Erythroblast (primary cell): ENCODE data around the gene ECEL1.
"Not testable (repeated sequence)": the region's sequence is repeated elsewhere in the genome, so short reads cannot be mapped to it uniquely, and the experiment has no call there.

Experiments
- DNase-seq, 2 experiments: peaks; one replicate each; lab custom pipeline; 2025; lab: John Stamatoyannopoulos, UW
- GATA1 ChIP-seq: IDR thresholded peaks from 2 replicates; pipeline ENCODE4 v1.6.1; 2011; ENCODE audit warnings: low read depth, mild to moderate bottlenecking, control low read depth, low read length, moderate library complexity
- POLR2A ChIP-seq: IDR thresholded peaks from 2 replicates; pipeline ENCODE4 v1.6.1; 2011; ENCODE audit warnings: mild to moderate bottlenecking, low read length

Gene ECEL1

DNA sequence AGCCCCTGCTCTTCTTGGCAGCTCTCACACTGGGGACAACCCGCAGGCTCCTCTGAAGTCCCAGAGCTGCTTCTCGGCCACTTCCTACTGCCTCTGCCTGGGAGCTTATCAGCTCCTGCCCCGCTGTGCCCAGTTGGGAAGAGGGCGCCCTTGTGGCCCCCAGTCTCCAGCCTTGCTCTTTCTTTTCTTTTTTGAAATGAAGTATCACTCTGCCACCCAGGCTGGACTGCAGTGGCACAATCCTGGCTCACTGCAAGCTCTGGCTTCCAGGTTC, 52.3 kb downstream of the ECEL1 start:
- DNase-seq, result no peak
- no peak for TF ChIP-seq POLR2A

DNA sequence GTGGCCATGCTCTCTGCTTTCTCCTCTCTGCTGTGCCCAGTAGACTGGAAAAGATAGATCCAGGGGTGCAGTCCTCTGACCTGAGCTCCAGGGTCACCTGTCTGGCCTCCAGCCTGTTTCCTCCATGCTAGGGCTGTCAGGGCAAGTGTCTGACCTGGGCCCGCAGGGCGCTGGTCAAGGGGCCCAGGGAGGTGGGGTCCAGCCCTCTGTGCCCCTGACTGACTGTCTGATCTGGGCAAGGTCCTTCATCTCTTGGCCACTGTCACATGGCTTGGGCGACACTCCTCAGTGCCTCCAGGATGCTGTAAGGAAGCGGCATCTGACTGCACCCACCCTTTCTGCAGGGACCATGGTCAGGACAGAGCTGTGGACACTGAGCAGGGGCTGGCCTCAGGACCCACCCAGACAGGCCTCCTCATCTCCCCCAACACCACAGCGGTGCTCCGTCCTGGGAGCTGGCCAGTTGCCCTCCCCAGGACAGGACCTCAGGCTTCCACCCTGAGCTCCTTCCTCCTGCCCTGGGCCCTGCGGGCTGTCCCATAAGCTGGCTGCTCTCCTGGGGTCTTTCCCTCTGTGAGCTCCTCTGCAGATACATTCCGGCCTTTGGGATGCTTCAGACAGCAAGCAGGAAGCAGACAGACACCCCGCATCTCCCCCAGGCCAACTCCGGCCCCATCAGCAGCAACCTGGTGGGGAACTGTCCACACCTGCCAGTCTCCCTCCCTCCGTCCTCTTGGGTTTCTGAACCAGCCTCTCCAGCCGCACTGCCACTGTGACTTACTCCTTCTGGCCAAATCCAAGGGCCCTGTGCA, 52.9 kb downstream of the ECEL1 start:
- no peak for TF ChIP-seq GATA1
- DNase-seq, result no peak

DNA sequence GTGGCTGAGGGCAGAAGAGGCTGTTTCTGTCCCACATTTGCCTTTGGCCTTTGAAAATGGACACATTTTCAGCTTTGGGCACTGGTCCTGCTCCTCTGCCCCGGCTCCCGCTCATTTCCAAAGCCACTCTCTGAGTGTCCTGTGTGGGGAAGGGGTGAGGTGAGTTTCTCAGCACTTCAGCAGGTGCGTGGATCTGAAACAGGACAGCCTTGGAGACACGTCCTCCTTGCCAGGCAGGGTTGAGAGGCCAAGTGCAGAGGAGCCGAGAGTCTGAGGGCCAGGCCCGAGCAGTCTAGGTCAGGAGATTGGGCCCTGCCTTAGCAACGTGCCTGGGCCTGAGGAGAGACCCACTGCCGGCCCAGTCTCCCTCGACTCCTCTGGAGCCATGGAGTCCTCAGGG, 53.5 kb downstream of the ECEL1 start:
- TF ChIP-seq GATA1, result no peak
- TF ChIP-seq POLR2A, result no peak
- DNase-seq, result no peak

DNA sequence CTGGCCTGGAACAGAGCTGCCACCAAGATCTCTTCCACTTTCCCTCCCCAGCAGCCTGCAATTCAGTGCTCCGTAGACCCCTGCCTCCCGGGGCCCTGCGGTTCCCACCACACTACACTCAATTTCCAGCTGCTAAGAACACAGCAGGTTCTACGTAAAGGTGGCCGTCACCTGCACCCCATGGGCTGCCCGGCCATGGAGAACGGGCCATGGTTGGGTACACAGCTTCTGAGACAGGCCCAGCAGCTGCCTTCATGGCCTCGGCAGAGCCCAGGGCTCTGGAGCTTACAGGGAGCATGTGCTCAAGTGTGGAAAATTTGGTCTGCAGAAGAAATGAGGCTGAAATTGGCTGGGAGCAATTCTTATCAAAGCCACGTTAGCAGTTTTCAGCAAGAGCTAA, 54.0 kb downstream of the ECEL1 start:
- DNase-seq, result not testable (repeated sequence)

DNA sequence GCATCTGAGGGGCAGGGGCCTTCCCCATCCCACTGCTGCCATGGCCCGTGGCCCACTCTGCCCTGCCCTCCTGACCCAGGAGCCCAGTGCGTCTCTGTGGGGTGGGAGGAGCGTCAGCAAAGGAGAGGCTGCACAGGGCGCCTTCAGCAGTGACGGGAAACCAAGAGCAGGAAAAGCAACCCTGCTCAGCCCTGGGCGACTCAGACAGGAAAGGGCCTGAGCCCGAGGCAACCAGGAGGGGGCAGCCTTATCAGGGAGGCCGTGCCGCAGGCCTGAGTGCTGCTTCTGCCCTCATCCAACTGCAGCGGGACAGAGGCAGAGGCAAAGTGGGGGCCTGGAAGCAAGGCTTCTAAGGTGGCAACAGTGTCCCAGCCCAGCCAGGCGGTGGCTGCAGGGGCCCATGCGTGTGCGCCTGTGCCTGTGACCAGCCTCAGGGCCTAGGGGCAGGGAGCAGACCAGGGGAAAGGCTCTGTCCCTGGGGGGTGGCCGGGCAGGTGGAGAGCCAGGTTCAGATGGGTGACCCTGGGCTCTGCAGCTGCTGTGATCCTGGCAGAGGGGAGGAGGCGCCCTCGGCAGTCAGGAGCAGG, 54.9 kb downstream of the ECEL1 start:
- peak in 1 of 2 experiments; percentile 7 for DNase-seq
- TF ChIP-seq GATA1 (no peak), POLR2A (no peak)

DNA sequence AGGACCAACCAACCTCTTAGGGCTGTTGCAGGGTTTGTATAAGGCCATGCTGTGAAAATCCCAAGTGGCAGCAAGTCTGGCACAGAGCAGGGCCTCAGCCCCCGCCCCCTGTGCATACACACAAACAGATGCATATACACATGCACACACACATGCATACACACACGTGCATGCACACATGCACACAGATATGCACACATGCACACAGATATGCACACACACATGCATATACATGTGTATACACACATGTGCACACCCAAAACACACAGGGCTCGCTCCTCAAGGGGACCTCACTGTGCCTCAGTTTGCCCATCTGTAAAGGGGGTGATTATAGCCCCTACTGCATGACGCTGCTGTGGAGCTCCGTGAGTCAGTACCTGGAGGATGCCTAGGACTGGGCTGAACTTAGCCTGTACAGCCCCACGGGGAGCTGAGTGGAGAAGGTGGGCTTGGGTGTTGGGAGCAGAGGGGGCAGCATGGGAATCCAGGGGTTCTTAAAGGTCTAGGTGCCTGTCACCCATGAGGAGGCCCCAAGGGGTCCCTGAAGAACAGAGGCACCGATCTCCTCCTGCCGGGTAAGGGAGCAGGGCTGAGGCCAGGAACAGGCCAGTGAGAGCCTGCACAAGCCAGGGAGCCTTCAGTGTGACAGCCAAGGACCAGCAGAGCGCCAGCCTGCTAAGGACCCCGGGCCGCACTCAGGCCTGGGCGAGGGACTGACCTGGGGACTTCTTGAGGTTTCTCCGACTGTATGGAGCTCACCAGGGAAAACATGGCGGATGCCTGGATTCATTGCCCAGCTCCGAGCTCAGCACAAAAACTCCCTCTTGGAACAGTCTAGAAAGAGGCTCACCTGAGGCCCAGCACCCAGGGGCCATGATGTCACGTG, 55.7 kb downstream of the ECEL1 start:
- TF ChIP-seq POLR2A (no peak), GATA1 (no peak)
- no peak for DNase-seq
